Measurements from ENCODE around the gene SORCS2. TPM values are rescaled to one million over a fixed set of nuclear protein-coding genes. Genes with fewer than 3 reads are reported as not detected.

Gene SORCS2
- polyA plus RNA-seq, 1 of the 3 experiments (the other 2 are of a cell fraction), result 1.6 TPM

GRCh38 chr4:7212101-7212674, 19.9 kb downstream of the SORCS2 start (continued):
- TF ChIP-seq NRF1 (IDR thresholded peaks at IDR 0.05; ENCODE audit: low read depth, low read length), result no peak
- TF ChIP-seq SMC3 (IDR thresholded peaks at IDR 0.05; ENCODE audit: low read depth, low read length), result no peak
- TF ChIP-seq, protein P1, sequence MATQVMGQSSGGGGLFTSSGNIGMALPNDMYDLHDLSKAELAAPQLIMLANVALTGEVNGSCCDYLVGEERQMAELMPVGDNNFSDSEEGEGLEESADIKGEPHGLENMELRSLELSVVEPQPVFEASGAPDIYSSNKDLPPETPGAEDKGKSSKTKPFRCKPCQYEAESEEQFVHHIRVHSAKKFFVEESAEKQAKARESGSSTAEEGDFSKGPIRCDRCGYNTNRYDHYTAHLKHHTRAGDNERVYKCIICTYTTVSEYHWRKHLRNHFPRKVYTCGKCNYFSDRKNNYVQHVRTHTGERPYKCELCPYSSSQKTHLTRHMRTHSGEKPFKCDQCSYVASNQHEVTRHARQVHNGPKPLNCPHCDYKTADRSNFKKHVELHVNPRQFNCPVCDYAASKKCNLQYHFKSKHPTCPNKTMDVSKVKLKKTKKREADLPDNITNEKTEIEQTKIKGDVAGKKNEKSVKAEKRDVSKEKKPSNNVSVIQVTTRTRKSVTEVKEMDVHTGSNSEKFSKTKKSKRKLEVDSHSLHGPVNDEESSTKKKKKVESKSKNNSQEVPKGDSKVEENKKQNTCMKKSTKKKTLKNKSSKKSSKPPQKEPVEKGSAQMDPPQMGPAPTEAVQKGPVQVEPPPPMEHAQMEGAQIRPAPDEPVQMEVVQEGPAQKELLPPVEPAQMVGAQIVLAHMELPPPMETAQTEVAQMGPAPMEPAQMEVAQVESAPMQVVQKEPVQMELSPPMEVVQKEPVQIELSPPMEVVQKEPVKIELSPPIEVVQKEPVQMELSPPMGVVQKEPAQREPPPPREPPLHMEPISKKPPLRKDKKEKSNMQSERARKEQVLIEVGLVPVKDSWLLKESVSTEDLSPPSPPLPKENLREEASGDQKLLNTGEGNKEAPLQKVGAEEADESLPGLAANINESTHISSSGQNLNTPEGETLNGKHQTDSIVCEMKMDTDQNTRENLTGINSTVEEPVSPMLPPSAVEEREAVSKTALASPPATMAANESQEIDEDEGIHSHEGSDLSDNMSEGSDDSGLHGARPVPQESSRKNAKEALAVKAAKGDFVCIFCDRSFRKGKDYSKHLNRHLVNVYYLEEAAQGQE (IDR thresholded peaks at IDR 0.05; ENCODE audit: low read depth, low read length), result no peak
- TF ChIP-seq, protein P2, sequence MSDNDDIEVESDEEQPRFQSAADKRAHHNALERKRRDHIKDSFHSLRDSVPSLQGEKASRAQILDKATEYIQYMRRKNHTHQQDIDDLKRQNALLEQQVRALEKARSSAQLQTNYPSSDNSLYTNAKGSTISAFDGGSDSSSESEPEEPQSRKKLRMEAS (IDR thresholded peaks at IDR 0.05; ENCODE audit: low read depth), result no peak
- TF ChIP-seq CHD2 (IDR thresholded peaks at IDR 0.05; ENCODE audit: low read length, partially characterized antibody), result no peak
- no peak for TF ChIP-seq GABPA (IDR thresholded peaks at IDR 0.05; ENCODE audit: low read depth)

- ChIA-PET CTCF (interaction anchor here (1.6 kb wide), 1 partner anchor 21 kb away, joined by 6 read pairs; no protein-coding TSS in a partner anchor), POLR2A (no interaction called here)
- Histone ChIP-seq H3K4me3 (ENCODE audit: low read depth in 2 of 2, low read length in 1 of 2) (no peak overlapping the region), H3F3A (replicated peaks; ENCODE audit: insufficient read depth) (no peaks in the 10 kb centered on the region), H2AFZ (ENCODE audit: low read depth) (no peak overlapping the region), H4K20me1 (ENCODE audit: insufficient read depth) (no peaks in the 10 kb centered on the region), H3K4me1 (ENCODE audit: control insufficient read depth in 1 of 2, insufficient read depth in 2 of 2, low read depth in 1 of 2, low read length in 1 of 2) (peaks cover under 1 to 4% of the 10 kb centered on the region in 2 experiments; a peak in 1 of 4 replicates), H3K27me3 (ENCODE audit: insufficient read depth) (no peaks in the 10 kb centered on the region), H3K27ac (ENCODE audit: low read depth in 2 of 2, low read length in 1 of 2) (no peak overlapping the region), H3K79me2 (ENCODE audit: insufficient read depth) (no peaks in the 10 kb centered on the region), H3K36me3 (replicated peaks in 1 of 2; ENCODE audit: control insufficient read depth in 1 of 2, insufficient read depth in 2 of 2, low read length in 1 of 2) (no peaks in the 10 kb centered on the region), H3K4me2 (no peak overlapping the region), H3K9me2 (no peaks in the 10 kb centered on the region), H3K9ac (no peak overlapping the region), H3K9me3 (no peaks in the 10 kb centered on the region)
- TF ChIP-seq JUND (IDR thresholded peaks at IDR 0.05) (no peak), USF2 (IDR thresholded peaks at IDR 0.05; ENCODE audit: borderline replicate concordance, low read depth, low read length) (no peak), NRF1 (IDR thresholded peaks at IDR 0.05; ENCODE audit: low read depth, low read length) (no peak), TAF1 (IDR thresholded peaks at IDR 0.05; ENCODE audit: borderline replicate concordance, low read depth, low read length) (no peak), RFX5 (IDR thresholded peaks at IDR 0.05; ENCODE audit: low read length) (no peak), EP300 (IDR thresholded peaks at IDR 0.05; ENCODE audit: borderline replicate concordance in 1 of 2, low read depth in 1 of 2, low read length in 1 of 2) (no peak), CTCF (IDR thresholded peaks at IDR 0.05) (no peak), TEAD4 (IDR thresholded peaks at IDR 0.05; ENCODE audit: borderline replicate concordance, insufficient read depth) (no peak), FOXM1 (IDR thresholded peaks at IDR 0.05; ENCODE audit: low read depth) (no peak), NFIC (IDR thresholded peaks at IDR 0.05; ENCODE audit: borderline replicate concordance) (no peak), GABPA (IDR thresholded peaks at IDR 0.05; ENCODE audit: low read depth) (no peak), ELF1 (IDR thresholded peaks at IDR 0.05) (no peak), SIN3A (IDR thresholded peaks at IDR 0.05; ENCODE audit: borderline replicate concordance, low read depth, low read length) (no peak), RXRA (IDR thresholded peaks at IDR 0.05; ENCODE audit: borderline replicate concordance, low read depth) (no peak), TCF12 (IDR thresholded peaks at IDR 0.05) (no peak), CHD2 (IDR thresholded peaks at IDR 0.05; ENCODE audit: low read length, partially characterized antibody) (no peak), FOXJ3 (CRISPR knock-in tag; IDR thresholded peaks at IDR 0.05) (no peak)
- TF ChIP-seq, protein P3, sequence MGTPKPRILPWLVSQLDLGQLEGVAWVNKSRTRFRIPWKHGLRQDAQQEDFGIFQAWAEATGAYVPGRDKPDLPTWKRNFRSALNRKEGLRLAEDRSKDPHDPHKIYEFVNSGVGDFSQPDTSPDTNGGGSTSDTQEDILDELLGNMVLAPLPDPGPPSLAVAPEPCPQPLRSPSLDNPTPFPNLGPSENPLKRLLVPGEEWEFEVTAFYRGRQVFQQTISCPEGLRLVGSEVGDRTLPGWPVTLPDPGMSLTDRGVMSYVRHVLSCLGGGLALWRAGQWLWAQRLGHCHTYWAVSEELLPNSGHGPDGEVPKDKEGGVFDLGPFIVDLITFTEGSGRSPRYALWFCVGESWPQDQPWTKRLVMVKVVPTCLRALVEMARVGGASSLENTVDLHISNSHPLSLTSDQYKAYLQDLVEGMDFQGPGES (IDR thresholded peaks at IDR 0.05; ENCODE audit: low read depth, low read length), result no peak
- TF ChIP-seq, protein P2 (IDR thresholded peaks at IDR 0.05; ENCODE audit: low read depth), result no peak
- 62% methylated on average over 6 of the region's 6 CpGs for WGBS (ENCODE audit: low lambda C conversion rate)
- no peak for DNase-seq
Observed at GRCh38 chr4:7212921-7213320, 20.6 kb downstream of the SORCS2 start.

All from SK-N-SH (cell line).